HPDE6-E6E7 (cell line): ENCODE data around the gene BPIFB2.
"Not testable (repeated sequence)": the region's sequence is repeated elsewhere in the genome, so short reads cannot be mapped to it uniquely, and the experiment has no call there.

ENCODE experiments used
- DNase-seq: peaks from one replicate; pipeline ENCODE4 v3.0.0; 2011; ENCODE audit warnings: missing footprints; ENCODE audit errors: extremely low spot score

Gene BPIFB2

DNA sequence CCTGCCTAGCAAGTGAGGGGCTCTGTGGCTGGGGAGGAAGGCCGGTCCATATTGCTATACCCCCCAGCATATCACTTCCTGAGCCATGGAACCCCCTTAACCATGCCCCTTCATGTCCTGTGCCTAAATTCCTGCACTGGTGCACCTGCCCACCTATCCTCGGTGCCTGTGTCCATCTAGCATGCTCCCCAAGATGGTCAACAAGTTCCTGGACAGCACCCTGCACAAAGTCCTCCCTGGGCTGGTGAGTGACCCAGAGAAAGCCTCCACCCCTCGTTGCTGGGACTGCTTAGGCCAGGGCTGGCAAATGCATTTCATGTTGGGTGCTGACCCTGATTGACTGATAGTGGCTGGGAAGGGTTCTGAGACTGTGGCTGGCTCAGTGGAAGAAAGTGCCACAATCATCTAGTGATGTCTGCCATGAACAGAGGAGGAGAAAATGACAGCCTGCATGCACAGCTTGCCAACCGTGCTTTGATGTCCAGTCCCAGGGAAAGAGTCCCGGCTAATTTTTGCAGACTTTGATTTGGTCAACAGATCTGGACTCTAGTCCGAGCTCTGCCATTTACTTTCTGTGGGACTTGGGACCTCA, 27.5 kb downstream of the BPIFB2 start:
- no peak for DNase-seq

DNA sequence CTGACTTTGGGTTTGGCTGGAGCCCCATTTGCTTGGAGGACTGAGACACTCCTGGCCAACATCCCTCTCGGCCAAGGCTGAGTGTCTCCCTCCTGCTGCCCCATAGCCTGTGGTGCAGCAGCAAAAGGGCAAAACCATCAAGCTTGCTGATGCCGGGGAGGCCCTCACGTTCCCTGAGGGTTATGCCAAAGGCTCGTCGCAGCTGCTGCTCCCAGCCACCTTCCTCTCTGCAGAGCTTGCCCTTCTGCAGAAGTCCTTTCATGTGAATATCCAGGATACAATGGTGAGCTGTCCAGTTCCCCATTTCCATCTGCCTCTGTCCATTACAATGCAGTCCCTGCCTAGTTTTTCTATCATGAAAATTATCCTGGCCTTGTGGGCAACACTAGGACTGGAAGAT, 30.0 kb downstream of the BPIFB2 start:
- no peak for DNase-seq

DNA sequence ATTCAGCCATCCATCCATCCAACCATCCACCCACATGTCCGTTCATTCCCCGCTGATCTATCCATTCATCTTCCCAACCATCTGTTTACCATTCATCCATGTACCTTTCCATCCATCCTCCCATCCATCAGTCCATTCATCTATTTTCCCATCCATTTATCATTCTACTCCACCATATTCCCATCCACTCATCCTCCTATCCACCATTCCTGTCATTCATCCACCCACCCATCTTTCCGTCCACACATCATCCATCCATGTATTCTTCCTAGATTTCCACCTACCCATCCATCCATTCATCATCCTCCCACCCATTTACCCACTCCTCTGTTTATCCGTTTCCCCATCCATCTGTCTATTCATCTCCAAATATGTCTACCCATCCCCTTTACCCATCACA, 30.7 kb downstream of the BPIFB2 start:
- no peak for DNase-seq

DNA sequence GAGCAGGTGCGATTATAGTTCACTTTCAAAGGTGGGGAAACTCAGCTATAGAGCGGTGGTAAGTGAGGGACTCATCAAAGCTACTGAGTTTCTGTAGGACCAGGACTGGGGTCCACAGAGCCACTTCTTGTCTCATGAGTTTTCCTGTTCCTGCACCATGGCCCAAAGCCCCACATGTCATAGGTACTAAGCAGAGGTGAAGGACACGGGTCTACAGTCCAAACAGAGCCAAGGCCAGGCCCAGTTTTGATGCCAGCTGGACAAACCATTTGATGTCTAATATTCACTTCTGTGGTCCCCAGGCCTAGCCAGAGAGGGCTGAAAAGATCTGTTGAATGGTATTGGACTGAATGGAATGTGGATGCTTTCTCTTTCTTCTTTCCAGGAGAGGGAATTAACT, 34.9 kb downstream of the BPIFB2 start:
- DNase-seq, result no peak

DNA sequence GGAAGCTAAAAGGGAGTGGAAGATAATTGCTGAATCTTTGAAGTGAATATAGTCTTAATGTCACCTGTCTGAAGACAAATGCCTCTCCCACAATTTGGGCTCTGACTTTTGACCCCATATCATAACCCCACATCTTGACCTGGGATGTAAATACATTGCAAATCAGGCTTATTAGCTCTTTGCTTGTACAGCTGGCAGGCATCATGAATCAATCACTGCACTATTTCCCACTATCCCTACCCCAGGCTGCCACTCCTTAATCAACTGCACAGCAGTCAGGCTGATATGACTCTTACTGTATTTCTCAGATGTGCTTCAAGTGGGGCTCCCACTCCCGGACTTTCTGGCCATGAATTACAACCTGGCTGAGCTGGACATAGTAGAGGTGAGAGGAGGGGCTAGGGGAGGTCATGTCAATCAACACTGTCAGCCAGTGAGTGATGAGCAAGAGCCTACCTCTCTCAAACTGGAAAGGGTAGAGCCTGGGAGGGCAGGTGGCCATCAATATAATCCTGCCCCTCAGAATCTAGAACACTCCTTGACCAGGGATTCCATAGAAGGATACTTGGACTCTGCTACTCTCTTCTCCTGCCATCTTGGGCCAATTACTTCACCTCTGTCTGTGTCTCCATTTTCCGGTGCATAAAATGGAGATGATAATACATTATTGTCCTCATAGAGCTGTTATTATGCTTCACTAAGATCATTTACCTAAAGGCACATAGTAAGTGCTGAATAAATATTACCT, 35.7 kb downstream of the BPIFB2 start:
- no peak for DNase-seq

DNA sequence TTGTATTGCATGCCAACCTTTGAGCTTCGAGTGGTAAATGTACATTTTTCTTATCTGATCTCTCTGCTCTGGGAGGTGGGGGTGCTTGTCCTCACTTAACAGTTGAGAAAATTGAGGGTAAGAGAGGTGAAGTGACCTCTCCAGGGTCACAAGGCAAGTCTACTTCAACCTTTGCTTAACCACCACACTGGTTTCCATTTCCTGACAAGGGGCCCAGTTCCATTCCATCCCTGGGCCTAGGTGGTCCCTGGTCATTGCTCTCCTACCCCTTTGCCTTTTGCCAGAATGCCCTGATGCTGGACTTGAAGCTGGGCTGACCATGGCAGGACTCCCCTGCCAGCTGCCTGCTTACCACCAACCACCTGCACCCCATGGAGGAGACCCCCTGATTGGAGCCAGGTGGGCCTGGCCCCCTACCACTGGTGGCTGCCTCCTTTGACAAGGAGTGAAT, 36.3 kb downstream of the BPIFB2 start:
- DNase-seq, result no peak

DNA sequence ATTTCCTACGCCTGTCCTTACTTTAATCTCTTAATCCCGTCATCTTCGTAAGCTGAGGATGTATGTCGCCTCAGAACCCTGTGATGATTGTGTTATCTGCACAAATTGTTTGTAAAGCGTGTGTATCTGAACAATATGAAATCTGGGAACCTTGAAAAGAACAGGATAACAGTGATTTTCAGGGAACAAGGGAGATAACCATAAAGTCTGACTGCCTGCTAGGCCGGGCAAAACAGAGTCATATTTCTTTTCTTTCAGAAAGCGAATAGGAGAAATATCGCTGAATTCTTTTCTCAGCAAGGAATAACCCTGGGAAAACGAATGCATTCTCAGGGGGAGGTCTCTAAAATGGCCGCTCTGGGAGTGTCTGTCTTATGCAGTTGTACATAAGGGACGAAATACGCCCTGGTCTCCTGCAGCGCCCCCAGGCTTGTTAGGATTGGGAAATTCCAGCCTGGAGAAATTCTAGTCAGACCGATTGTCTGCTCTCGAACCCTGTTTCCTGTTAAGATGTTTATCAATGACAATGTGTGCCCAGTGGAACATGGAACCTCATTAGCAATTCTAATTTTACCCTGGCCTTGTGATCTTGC, 37.7 kb downstream of the BPIFB2 start:
- DNase-seq, result not testable (repeated sequence)

DNA sequence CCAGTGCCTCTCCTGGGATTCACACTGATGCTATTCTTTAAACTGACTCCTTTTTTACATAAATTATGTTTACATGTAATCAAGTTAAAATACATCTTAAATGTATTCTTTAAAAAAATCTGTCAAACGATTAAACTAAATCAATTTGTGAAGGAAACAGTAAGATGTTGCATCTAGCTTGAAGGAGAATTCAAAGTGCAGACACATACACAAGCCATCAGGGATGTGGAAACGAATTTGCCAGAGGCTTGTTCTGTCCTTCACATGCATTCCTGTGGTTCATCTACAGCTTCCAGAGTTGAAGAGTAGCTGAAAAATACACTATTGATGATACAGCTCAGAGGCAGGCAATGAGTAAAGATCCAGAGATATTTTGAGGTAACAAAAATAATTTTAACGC, 38.9 kb downstream of the BPIFB2 start:
- DNase-seq, result no peak

DNA sequence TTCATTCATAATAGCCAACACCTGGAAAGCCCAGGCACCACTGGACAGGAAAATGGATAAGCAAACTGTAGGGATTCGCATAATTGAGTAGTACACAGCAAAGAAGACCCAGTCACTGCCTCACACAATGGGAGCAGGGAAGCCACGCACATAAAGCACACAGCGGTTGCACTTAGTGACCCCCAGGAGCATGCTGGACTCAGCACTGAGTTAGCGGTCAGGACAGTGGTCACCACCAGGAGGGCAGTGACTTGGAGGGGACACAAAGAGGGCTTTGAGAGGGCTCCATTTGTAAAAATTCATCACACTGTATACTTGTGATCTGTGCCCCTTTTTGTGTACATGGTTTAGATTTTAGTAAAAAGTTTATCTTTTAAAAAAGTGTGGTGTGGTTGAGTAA, 43.8 kb downstream of the BPIFB2 start:
- no peak for DNase-seq

DNA sequence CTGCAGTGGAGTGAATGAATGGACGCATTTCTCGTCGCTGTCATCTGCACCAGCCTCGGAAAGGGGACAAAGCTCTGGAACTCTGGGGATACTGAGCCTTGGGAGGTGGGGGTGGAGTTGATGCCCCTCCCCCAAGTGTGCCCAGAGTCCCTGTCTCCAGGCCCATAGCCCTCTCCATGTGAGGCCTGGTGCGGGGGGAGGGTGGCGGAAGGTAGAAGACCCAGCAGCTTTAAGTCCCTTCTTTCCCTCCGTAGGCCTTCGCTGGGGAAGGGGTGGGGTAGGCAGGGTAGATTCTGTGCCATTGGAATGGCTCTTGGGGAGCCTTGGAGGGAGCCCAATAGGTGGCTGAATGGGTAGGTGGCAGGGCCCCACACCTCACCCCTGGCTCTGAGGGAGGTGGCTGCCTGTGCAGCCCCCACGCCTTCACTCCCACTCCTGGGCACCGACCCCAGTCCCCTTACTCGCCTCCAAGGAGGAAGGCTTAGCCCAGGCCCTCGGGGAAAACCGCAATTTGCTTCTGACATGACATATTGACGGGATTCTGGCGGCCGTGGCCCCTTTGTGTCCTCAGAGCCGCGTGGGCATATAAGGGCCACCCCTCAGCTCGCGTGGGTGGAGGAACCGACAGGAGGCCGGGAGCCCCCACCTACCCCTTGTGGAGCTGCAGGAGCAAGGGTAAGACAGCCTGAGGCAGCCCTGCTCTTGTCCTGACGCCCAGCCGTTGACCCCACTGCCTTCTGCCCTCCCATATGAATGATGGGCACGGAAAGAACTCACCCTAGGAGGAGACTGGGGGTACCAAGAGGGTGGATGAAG, 46.0 kb downstream of the BPIFB2 start, which contains the start of gene BPIFB3:
Gene BPIFB3 (plus strand): TSS at position 613 of the 816 bp plus-strand sequence. CDS start 1,533 bp downstream, outside the sequence.
- DNase-seq, result no peak

DNA sequence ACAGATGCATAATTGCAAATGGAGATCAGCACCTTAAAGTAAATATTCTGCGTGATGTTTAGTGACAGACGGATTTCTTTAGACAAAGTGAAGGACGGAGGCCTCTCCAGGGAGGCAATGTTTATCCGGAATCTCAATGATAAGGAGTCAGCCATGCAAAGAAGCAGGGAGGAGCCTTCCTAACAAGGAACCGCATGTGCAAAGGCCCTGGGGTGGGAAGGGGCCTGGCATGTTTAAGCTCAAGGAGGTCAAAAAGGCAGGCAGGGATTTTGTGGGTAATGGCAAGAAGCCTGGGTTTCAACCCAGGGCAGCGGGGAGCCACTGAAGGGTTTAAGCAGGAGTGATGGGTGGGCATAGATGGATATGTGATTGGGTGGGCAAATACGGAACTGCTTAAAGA, 46.9 kb downstream of the BPIFB2 start:
- DNase-seq, result no peak

DNA sequence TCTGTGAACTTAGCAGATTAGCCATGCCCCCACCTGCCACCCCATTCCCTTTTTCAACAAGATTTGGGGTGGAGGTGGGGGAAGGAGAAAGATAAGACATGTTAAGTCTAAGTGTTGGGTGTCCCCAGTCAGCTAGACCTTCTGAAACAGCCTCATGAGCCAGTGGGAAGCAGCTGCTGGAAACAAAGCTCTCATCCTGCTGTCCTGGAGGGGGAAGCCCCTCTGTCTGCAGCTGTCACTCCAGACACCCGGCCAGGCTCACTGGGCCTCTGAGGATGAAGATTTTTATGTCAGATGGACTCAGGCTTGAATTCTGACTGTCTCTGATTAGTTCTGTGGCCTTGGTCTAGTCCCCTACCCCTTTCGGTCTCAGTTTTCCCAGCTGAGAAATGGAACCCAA, 47.3 kb downstream of the BPIFB2 start:
- no peak for DNase-seq

DNA sequence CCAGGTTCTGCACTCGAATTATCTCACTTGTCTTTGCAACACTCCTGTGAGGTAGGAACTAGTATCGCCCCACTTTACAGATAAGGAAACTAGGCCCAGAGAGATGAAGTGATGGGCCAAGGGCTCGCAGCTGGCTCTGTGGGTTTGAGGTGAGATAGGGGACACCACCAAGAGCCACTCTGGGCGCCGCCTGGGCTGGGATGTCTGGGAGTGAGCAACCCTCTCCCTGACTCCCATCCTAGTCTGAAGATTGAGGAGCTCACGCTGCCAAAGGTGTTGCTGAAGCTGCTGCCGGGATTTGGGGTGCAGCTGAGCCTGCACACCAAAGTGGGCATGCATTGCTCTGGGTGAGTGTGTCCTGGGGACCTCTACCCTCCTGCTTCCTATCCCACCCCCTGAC, 51.6 kb downstream of the BPIFB2 start:
- DNase-seq, result no peak

DNA sequence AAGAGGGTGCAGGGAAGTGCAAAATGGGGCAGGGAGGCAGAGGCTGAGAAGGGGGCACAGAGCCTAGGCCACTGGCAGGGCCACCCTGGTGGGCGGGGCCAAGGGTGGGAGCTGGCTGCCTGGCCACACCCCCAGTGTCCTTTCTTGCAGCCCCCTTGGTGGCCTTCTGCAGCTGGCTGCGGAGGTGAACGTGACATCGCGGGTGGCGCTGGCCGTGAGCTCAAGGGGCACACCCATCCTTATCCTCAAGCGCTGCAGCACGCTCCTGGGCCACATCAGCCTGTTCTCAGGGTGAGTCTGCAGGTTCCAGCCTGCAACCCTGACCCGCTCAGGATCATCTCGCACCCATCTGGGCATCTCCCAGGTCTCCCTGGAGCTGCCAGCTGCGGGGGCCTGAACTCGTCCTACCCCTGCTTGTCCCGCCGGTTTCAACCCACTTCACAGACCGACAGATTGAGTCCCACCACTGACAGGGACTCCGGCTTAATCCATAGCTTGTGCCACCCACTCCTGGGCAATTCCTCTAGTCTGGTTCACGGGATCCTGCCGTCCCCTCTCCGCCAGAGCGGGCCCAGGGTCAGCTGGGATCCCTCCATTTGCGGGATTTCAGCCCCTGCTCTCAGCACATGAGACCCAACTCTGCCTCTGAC, 52.4 kb downstream of the BPIFB2 start:
- no peak for DNase-seq

DNA sequence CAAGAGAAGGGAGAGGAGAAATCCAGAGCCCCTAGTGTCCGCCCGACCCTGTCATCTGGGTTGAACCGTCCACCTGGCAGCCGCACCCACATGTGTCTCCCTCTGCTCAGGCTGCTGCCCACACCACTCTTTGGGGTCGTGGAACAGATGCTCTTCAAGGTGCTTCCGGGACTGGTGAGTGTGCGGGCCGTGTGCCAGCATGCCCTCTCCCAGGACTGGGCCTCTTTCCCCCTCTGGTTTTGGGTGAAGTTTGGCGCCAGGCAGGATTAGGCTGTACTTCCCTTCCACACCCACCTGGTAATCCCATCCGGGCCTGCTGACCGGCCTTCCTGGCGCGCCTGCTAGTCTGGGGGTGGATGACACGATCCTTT, 54.1 kb downstream of the BPIFB2 start:
- DNase-seq, result no peak

DNA sequence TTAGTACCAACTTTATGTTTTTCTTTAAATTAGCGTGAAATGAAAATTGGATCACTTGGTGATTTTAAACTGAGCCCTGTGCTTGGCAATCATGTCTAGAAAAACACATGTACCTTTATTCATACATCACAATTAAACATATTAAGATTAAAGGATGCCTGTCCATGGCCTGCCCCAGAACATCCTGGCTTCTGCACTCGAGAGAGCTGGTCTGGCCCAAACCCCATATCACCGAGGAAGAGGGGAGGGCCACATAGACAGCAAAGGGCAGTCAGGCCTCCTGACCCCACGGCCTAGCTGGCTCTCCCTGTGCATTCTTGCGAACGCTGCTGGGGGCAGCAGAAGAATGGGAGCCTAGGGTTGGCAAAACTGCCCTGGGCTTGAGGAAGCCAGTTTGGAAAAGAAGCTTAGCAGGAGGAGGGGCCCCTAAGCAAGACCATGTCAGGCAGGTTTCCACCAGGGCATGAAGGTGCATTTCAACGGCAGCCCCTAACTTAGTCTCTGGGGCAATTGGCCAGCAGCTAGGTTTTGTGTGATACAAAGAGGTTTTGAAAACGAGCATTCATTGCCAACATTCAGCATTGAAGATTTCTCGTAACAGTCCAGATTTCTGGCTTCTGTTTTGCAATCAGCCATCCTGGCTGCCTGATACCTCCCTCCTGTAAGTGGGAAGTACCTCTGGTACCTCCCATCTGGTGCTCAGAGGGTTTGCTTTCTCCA, 54.8 kb downstream of the BPIFB2 start:
- no peak for DNase-seq

DNA sequence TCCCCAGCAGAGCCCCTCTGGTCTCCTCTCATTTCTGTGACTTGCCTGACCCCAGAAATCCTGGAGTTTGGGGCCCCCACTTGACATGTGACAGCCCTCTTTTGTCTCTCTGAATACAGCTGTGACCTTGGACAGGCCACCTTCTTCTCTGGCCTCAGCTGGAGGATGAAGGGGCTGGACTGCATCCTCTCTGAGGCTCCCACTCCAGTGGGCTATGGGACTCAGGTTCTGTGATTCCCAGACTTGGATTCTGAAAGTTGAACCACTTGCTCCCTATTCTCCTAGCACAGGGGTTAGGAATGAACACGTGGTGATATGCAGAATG, 55.3 kb downstream of the BPIFB2 start:
- DNase-seq, result no peak

DNA sequence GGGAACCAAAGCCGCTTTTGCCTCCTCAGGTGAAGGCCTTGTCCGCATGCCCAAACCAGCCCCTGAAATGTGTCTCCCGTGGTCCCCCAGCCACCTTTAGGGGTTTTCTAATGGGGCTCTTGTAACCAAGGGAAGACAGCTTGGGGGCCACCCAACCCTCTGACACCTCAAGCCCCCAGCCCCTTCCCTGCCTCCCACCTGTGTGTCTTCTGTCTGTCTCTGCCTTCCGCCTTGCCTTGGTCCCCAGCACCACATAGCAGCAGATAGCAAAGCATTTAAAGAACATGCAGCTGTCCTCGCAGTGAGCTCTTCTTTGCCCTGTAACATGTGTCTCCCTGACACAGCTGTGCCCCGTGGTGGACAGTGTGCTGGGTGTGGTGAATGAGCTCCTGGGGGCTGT, 55.8 kb downstream of the BPIFB2 start:
- no peak for DNase-seq

DNA sequence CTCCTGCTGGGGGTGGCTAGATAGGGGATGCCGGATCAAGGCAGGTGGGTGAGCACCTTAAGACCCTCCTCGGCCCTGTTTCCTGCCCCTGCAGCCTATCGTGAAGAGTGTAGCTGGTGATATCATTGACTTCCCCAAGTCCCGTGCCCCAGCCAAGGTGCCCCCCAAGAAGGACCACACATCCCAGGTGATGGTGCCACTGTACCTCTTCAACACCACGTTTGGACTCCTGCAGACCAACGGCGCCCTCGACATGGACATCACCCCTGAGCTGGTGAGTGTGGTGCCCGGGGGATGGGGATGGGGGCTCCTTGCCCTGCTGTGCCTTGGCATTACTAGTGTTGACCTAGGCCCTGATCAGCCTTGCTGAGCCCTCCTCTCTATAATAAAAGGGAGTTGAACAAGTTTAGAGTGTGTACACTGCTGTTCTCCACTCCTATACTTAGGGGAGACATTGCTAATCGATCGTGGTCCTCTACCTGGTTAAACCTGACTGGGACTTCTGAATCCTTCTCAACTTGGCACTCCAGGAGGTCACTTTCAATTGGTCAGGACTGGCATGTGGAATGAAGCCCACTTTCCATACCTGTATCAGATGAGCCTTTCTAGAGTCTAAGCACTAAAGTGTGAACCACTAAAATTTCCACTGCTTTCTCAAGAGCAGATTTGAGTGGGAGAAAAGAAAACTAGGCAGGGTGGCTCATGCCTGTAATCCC, 57.2 kb downstream of the BPIFB2 start:
- DNase-seq, result no peak

DNA sequence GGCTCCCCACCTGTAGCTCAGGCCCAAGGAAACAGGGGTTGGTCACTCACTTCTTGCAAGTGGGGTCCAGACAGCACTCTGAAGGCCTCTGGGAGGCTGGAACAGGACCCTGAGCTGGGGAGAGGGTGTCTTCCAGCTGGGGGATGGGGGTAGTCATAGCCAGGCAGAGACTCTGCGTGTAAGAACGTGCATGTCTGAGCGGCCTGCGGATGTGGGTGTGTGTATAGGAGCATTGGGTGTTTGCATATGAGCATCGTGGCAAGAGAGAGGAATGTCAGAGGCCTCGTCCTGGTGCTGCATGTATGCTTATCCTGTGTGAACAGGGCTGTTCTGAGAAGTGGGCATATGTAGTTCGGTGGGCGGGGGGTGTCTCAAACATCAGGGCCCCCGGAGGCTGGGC, 58.3 kb downstream of the BPIFB2 start:
- DNase-seq, result peak; percentile 79

DNA sequence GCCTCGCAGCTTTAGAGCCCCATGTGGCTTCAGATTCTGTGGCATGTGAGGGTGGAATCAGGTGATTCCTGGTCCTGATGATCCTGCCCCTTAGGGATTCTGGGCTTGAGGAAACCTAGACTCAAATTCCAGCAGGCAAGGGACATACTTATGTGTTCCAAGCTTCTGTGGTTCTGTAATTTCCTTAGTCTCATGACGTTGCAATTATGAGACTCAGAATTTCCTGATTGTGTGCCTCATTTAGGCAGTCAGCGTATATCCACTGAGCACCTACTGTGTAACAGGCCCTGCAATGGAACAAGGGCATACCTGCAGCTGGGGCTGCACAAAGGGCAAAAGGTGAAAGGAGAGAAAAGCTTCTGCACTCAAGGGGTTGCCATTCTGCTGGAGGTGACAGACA, 60.3 kb downstream of the BPIFB2 start:
- DNase-seq, result no peak
